Panc1 (cell line): ENCODE data around the gene PRLH.

ENCODE experiments used
- POLR2AphosphoS5 ChIP-seq: IDR thresholded peaks from 2 replicates; pipeline ENCODE4 v1.6.1; 2012; ENCODE audit warnings: mild to moderate bottlenecking, low read depth, low read length, moderate library complexity
- SIN3A ChIP-seq: IDR thresholded peaks from 2 replicates; pipeline ENCODE4 v1.6.1; 2012; ENCODE audit warnings: low read depth, mild to moderate bottlenecking, low read length, moderate library complexity, borderline replicate concordance; ENCODE audit not compliant: insufficient read depth
- TF ChIP-seq, protein P1 (sequence below): fragments of 450-650 bp; IDR thresholded peaks from 2 replicates; pipeline ENCODE4 v1.5.1; 2017; ENCODE audit warnings: mild to moderate bottlenecking
- TF ChIP-seq, protein P2 (sequence below), 2 experiments: IDR thresholded peaks; 2 replicates each; pipeline ENCODE4 v1.6.1; 2011 to 2012; ENCODE audit warnings: low read depth in 2 of 2, control low read depth in 1 of 2, low read length in 1 of 2, mild to moderate bottlenecking in 1 of 2, moderate library complexity in 1 of 2; ENCODE audit not compliant: insufficient read depth in 1 of 2

DNA sequence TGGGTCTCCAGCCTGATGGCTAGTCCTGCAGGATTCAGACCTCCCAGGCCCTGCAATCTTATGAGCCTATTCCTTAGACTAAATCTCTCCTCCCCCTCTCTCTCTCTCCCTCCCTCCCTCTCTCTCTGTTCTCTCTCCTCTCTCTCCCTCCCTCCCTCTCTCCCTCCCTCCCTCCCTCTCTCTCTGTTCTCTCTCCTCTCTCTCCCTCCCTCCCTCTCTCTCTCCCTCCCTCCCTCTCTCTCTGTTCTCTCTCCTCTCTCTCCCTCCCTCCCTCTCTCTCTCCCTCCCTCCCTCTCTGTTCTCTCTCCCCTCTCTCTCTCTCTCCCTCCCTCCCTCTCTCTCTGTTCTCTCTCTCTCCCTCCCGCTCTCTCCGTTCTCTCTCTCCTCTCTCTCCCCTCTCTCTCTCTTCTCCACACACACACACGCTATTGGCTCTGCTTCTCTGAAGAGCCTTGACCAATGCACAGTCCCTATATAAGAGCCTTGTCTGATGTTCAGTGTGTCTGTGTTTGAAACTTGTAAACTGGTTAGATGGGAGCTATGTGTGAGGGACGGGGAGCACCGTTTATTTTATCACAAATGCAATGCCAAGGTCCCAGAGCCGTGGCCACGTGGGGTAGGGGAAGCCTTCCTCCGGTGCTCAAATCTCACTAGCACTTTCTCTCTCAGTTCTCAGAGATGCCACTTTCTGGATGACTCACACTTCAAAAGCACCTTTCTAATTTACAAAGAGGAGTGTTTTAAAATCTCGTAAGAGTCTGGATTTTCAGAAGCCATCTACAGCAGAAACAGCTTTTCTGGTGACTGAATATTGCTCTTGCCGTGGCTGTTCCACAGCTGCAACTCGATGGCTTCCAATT, 9.4 kb upstream of the PRLH start:
- TF ChIP-seq, protein P1, sequence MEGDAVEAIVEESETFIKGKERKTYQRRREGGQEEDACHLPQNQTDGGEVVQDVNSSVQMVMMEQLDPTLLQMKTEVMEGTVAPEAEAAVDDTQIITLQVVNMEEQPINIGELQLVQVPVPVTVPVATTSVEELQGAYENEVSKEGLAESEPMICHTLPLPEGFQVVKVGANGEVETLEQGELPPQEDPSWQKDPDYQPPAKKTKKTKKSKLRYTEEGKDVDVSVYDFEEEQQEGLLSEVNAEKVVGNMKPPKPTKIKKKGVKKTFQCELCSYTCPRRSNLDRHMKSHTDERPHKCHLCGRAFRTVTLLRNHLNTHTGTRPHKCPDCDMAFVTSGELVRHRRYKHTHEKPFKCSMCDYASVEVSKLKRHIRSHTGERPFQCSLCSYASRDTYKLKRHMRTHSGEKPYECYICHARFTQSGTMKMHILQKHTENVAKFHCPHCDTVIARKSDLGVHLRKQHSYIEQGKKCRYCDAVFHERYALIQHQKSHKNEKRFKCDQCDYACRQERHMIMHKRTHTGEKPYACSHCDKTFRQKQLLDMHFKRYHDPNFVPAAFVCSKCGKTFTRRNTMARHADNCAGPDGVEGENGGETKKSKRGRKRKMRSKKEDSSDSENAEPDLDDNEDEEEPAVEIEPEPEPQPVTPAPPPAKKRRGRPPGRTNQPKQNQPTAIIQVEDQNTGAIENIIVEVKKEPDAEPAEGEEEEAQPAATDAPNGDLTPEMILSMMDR, result no peak
- TF ChIP-seq, protein P2, sequence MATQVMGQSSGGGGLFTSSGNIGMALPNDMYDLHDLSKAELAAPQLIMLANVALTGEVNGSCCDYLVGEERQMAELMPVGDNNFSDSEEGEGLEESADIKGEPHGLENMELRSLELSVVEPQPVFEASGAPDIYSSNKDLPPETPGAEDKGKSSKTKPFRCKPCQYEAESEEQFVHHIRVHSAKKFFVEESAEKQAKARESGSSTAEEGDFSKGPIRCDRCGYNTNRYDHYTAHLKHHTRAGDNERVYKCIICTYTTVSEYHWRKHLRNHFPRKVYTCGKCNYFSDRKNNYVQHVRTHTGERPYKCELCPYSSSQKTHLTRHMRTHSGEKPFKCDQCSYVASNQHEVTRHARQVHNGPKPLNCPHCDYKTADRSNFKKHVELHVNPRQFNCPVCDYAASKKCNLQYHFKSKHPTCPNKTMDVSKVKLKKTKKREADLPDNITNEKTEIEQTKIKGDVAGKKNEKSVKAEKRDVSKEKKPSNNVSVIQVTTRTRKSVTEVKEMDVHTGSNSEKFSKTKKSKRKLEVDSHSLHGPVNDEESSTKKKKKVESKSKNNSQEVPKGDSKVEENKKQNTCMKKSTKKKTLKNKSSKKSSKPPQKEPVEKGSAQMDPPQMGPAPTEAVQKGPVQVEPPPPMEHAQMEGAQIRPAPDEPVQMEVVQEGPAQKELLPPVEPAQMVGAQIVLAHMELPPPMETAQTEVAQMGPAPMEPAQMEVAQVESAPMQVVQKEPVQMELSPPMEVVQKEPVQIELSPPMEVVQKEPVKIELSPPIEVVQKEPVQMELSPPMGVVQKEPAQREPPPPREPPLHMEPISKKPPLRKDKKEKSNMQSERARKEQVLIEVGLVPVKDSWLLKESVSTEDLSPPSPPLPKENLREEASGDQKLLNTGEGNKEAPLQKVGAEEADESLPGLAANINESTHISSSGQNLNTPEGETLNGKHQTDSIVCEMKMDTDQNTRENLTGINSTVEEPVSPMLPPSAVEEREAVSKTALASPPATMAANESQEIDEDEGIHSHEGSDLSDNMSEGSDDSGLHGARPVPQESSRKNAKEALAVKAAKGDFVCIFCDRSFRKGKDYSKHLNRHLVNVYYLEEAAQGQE (IDR thresholded peaks at IDR 0.05; ENCODE audit: insufficient read depth in 1 of 2, low read depth in 2 of 2, low read length in 1 of 2), result no peak
- TF ChIP-seq POLR2AphosphoS5 (no peak), SIN3A (no peak)
